ENCODE data around the gene AKIP1. TPM values are rescaled to one million over a fixed set of nuclear protein-coding genes. Genes with fewer than 3 reads are reported as not detected.

Gene AKIP1
- total and polyA plus RNA-seq, 2 of the 8 experiments (the other 6 are each of a cell fraction or from before 2014, with no cell fraction given): 17.8 to 29.6 TPM

DNA sequence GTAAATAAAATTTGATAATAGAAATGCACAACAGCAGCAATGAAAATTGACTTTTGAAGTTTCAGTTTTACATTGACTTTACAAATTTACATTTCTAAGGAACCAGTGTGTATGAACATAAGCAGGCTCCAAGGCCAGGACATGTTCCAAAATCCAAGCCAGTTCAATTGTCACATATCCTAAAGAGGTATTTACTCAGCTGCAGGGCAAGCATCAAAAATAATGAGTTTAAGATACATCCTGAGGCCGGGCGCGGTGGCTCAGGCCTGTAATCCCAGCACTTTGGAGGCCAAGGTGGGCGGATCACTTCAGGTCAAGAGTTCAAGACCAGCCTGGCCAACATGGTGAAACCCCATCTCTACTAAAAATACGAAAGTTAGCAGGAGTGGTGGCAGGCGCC is 39.0 kb upstream of the AKIP1 start (continued):
- TF ChIP-seq CHD7 (IDR thresholded peaks at IDR 0.05; ENCODE audit: insufficient replicate concordance, low read length) (no peak), TBP (IDR thresholded peaks at IDR 0.05; ENCODE audit: low read depth, low read length) (no peak), BRCA1 (IDR thresholded peaks at IDR 0.05; ENCODE audit: low read depth, low read length) (no peak), CREB1 (IDR thresholded peaks at IDR 0.05) (no peak)

Data from H1 (cell line).